Activated naive CD4-positive, alpha-beta T cell treated with anti-CD3 and anti-CD28 coated beads for 36 hours (primary cell): ENCODE data around the gene ITGA2B. TPM values are rescaled to one million over a fixed set of nuclear protein-coding genes. Genes with fewer than 3 reads are reported as not detected.

Source experiments
- total RNA-seq, 2 experiments: library from RNA; stranded (reverse); gene quantifications; one replicate each; pipeline ENCODE4 v1.2.3, GENCODE V29; 2021

ITGA2B gene
- total RNA-seq, 2 experiments from 2014 or later = 0.31 to 1.1 TPM

Other genes with a start within 250 kb of the ITGA2B start
- 10 to 100 TPM; 16.9 to 17.6 TPM for gene HROB, start 247.7 kb downstream of the ITGA2B start, total RNA-seq
- under 1 TPM in 1 of 2 experiments, not detected in 1; 0.12 TPM for gene ASB16, start 218.9 kb downstream of the ITGA2B start, total RNA-seq
- 10 to 100 TPM; 21.2 to 22.9 TPM for gene TMUB2, start 202.7 kb downstream of the ITGA2B start, total RNA-seq
- gene ATXN7L3, start 189.8 kb downstream of the ITGA2B start, total RNA-seq = 10 to 100 TPM; 53.3 to 53.9 TPM
- gene UBTF, start 170.0 kb downstream of the ITGA2B start, total RNA-seq = 10 to 100 TPM; 91.8 to 92.6 TPM
- gene SLC4A1, start 121.5 kb downstream of the ITGA2B start, total RNA-seq = not detected
- under 1 TPM in 1 of 2 experiments, not detected in 1; 0.17 TPM for gene RUNDC3A, start 81.0 kb downstream of the ITGA2B start, total RNA-seq
- gene SLC25A39, start 64.8 kb downstream of the ITGA2B start, total RNA-seq = 100 to 1,000 TPM; 146 to 149 TPM
- gene GRN, start 44.3 kb downstream of the ITGA2B start, total RNA-seq = 10 to 100 TPM; 47.1 to 50.5 TPM
- under 1 TPM; 0.12 to 0.21 TPM for gene FAM171A2, start 25.8 kb downstream of the ITGA2B start, total RNA-seq
- 10 to 100 TPM; 31.5 to 31.7 TPM for gene GPATCH8, start 113.8 kb upstream of the ITGA2B start, total RNA-seq
- gene FZD2, start 167.8 kb upstream of the ITGA2B start, total RNA-seq = not detected